Muscle layer of colon (tissue), 2 donors: Measurements from ENCODE around the gene KCNQ1.

ENCODE experiments used
- H3K27ac ChIP-seq: one replicate; pipeline ENCODE4 v1.7.0; 2013; ENCODE audit warnings: low read depth, mild to moderate bottlenecking, low read length, moderate library complexity
- H3K27me3 ChIP-seq, 2 donors: one replicate each; pipeline ENCODE4 v1.7.0; 2013; ENCODE audit warnings: low read length in 2 of 2, mild to moderate bottlenecking in 2 of 2; ENCODE audit not compliant: insufficient read depth in 2 of 2, control insufficient read depth in 1 of 2
- H3K36me3 ChIP-seq: one replicate; pipeline ENCODE4 v1.7.0; 2013; ENCODE audit warnings: mild to moderate bottlenecking, low read length; ENCODE audit not compliant: insufficient read depth
- H3K4me1 ChIP-seq: one replicate; pipeline ENCODE4 v1.7.0; 2013; ENCODE audit warnings: mild to moderate bottlenecking, low read length; ENCODE audit not compliant: insufficient read depth
- H3K4me3 ChIP-seq, 2 donors: one replicate each; pipeline ENCODE4 v1.7.0; 2013; ENCODE audit warnings: low read length in 2 of 2, low read depth in 1 of 2, mild to moderate bottlenecking in 1 of 2, moderate library complexity in 1 of 2
- H3K9ac ChIP-seq: one replicate; pipeline ENCODE4 v1.7.0; 2013; ENCODE audit warnings: low read length
- H3K9me3 ChIP-seq: one replicate; pipeline ENCODE4 v1.7.0; 2013; ENCODE audit warnings: mild to moderate bottlenecking, low read length
- donor health status: abdominal sarcoma.
- donor health status: Adenocarcinoma of cecum.

KCNQ1 gene

DNA sequence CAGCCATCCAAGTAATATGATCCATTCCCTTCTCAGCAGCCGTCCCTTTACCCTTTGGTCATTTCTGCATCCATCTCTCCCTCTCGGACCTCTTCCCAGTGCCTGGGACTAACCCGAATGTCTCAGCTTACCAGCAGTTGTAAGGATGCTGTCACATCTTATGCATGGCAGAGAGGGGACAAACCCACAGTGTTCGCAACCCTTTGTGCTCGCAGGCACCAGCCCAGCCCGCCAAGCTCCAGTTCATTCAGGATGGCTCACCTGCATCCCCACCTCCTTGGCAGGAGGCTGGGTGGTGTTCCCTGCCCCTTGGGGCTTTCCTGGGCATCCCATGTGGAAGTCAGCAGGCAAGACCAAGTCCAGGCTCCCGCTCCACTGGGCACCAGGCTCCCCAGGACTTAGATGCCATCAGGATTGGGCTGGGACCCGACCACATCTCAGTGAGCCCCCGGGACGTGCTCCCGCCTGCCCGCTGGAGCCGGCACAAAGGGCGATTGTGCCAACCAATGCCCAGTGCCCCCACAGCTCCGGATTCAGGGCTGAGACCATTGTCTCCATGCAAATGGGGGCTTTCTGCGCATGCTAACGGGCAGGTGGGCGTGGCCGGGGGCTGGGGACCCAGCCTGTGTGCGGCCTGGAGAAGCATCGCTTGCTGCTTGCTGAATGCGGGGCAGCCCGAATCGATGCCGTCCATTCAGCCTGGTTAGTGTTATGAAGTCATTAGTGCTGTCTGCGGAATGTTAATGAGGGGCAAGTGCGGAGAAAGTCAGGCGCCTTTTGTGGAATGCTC, 146.4 kb downstream of the KCNQ1 start:
- H3K27ac ChIP-seq: no peak overlapping the region

DNA sequence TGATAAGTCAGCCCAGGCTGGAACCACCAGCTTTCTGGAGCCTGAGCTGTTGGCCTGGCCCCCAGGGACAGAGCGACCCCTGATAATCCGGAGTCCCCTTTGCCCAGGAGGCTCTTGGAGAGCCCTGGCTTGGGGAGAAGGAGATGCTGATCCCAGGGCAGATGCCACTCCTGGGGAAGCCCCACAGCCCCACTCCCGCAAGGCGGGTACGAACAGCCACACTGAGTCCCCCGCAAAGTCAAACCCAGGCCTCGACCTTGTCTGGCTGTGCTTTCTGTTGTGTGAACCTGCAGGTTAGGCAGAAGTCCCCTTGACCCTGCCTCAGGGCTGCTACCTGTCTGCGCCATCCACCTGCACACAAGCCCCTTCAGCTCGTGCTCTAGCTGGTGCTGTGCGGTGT, 147.0 kb downstream of the KCNQ1 start:
- H3K27me3 ChIP-seq: no peaks in the 10 kb centered on the region
- no peak overlapping the region for H3K27ac ChIP-seq
- no peak overlapping the region for H3K4me3 ChIP-seq
- no peaks in the 10 kb centered on the region for H3K9me3 ChIP-seq
- no peaks in the 10 kb centered on the region for H3K36me3 ChIP-seq
- no peak overlapping the region for H3K9ac ChIP-seq
- no peaks in the 10 kb centered on the region for H3K4me1 ChIP-seq

More for the DNA sequence above, 146.4 kb downstream of the KCNQ1 start:
- Histone ChIP-seq H3K4me1 (no peaks in the 10 kb centered on the region), H3K4me3 (no peak overlapping the region), H3K36me3 (no peaks in the 10 kb centered on the region), H3K27me3 (no peaks in the 10 kb centered on the region), H3K9me3 (no peaks in the 10 kb centered on the region), H3K9ac (no peak overlapping the region)

DNA sequence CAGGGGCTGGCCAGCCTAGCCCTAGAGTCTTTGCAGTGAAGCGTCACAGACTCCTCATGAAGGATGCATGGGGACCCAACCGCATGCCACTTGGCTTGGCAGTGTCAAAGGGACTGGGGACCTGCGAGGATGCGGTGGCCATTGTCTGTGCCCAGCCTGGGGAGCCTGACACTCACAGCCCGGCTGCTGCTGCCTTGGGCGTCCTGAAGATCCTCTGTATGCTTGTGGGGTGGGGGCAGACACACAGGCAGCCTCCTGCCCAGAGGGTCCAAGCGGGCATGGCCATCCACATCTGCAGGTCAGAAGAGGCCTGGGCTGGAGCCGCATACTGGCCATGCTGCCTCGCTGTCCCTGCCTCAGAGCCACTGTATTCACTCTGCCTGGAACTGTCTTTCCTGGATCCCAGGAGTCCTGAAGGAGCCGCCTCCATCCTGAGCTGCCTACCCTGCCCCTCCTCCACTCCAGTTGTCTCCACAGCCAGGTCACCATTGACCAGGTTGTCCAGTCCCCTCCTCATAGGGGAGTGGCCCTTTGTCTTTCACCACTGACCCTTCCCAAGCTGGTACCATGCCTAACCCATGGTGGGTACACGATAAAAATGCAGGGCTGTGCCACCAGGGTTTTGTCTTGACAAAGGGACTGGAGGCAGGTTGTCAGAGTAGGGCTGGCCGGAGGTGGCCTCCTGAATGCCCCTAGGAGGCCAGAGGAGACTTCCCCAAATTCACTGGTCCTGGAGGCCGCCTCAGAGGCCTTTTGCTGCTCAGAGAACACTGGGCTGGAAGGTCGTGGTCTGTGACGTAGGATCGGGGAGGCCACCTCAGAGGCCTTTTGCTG, 148.0 kb downstream of the KCNQ1 start:
- Histone ChIP-seq H3K4me1 (no peaks in the 10 kb centered on the region), H3K9ac (no peak overlapping the region), H3K27me3 (no peaks in the 10 kb centered on the region), H3K4me3 (no peak overlapping the region), H3K27ac (no peak overlapping the region), H3K9me3 (no peaks in the 10 kb centered on the region), H3K36me3 (no peaks in the 10 kb centered on the region)

DNA sequence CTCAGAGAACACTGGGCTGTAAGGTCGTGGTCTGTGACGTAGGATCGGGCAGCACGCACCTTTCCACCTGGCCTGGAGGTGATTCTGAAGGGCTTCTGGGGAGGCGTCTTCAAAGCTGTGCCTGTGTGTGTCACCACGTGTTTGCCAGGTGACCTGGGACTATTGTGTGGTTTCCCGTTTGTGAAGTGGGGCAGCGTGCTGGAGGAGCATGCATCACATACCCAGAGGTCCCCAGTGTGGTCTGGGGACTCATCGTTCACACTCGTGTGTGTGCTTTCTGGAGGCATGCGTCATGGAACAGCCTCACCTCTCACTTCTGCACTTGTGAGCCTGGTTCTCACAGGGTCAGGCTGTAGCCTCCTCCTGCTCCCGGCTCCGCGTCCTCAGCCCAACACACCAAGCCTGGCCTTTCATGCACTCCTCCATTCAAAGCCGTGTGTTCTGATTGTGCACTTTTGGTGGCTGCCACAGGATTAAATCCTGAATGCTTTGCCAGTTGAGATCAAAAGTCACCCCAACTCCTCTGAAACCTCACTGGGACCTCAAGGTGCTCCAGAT, 148.7 kb downstream of the KCNQ1 start:
- Histone ChIP-seq H3K4me3 (no peak overlapping the region), H3K36me3 (no peaks in the 10 kb centered on the region), H3K9ac (no peak overlapping the region), H3K9me3 (no peaks in the 10 kb centered on the region), H3K27ac (no peak overlapping the region), H3K27me3 (no peaks in the 10 kb centered on the region), H3K4me1 (no peaks in the 10 kb centered on the region)

DNA sequence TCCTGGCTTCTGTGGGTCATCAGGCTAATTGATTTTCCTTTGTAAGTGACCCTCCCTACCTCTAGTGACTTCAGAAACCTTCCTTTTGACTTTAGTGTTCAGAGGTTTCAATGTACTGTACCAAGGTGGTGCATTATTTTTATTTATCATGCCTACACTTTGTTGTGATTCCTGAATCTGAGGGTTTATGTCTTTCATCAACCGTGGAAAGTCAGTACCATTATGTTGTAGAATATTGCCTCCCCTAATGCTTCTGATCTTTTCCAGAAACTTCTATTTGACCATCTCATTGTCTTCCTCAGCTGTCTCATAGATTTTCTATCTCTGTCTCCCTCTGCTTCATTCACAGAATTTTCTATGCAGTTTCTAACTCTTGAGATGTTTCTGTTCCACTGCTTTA, 149.5 kb downstream of the KCNQ1 start:
- Histone ChIP-seq H3K27ac (no peak overlapping the region), H3K4me1 (no peaks in the 10 kb centered on the region), H3K9ac (no peak overlapping the region)

DNA sequence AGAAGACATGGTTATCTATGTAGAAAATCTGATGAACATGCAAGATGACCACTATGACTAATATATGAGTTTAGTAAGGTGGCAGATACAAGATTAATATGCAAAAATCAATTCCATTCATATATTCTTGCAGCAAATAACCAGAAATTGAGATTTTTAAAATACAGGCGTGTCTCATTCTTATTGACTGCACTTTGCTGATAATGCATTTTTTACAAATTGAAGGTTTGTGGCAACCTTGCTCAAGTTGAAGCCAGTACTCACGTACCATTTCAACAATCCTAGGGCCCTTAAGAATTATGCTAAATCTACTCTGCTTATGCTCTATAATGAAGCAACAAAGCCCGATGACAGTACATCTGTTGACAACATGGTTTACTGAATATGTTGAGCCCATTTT, 150.4 kb downstream of the KCNQ1 start:
- Histone ChIP-seq H3K9ac (no peak overlapping the region), H3K36me3 (no peaks in the 10 kb centered on the region), H3K4me1 (no peaks in the 10 kb centered on the region), H3K9me3 (no peaks in the 10 kb centered on the region), H3K4me3 (no peak overlapping the region), H3K27me3 (no peaks in the 10 kb centered on the region), H3K27ac (no peak overlapping the region)

More for the DNA sequence above, 149.5 kb downstream of the KCNQ1 start:
- H3K27me3 ChIP-seq: no peaks in the 10 kb centered on the region
- no peaks in the 10 kb centered on the region for H3K36me3 ChIP-seq
- H3K4me3 ChIP-seq: no peak overlapping the region
- no peaks in the 10 kb centered on the region for H3K9me3 ChIP-seq

DNA sequence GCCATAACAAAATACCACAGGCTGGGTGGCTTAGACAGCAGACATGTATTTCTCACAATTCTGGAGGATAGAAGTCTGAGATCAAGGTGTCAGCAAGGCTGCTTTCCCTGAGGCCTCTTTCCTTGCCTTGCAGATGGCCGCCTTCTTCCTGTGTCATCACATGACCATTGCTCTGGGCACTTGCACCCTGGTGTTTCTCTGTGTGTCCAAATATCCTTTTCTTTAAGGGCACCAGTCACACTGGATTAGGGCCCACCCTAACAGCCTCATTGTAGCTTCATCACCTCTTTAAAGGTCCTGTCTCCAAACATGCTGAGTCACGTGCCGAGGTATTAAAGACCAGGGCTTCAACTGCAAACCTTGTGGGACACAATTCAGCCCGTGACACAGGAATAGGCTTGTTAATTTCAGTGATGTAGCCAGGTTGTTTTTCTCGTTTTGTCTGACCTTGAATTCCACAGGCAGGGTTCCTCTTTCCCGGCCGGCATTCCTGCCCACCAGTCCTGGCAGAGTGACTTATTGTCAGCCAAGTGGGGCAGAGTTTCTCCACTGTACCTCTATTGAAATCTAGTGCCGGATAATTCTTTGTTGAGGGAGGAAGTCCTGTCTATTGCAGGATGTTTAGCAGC, 154.9 kb downstream of the KCNQ1 start:
- Histone ChIP-seq H3K9me3 (no peaks in the 10 kb centered on the region), H3K27me3 (no peaks in the 10 kb centered on the region), H3K9ac (no peak overlapping the region), H3K36me3 (no peaks in the 10 kb centered on the region), H3K4me3 (no peak overlapping the region), H3K27ac (no peak overlapping the region), H3K4me1 (no peaks in the 10 kb centered on the region)

DNA sequence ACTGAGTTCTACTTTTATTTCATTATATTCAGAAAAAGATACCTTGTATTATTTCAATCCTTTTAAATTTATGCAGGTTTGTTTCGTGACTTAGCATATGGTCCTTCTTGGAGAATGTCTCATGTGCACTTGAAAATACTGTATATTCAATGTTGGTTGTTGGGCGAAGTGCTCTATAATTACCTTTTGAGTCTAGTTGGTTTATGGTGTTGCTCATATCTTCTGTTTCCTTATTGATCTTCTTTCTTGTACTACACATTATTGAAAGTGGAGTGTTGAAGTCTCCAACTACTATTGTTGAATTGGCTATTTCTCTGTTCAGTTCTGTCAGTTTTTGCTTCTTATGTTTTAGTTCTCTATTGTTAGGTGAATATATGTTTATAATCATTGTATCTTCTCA, 164.5 kb downstream of the KCNQ1 start:
- H3K36me3 ChIP-seq: no peaks in the 10 kb centered on the region
- H3K27ac ChIP-seq: no peak overlapping the region
- H3K4me3 ChIP-seq: no peak overlapping the region
- H3K9me3 ChIP-seq: peaks cover 6% of the 10 kb centered on the region
- H3K4me1 ChIP-seq: no peaks in the 10 kb centered on the region
- no peak overlapping the region for H3K9ac ChIP-seq
- no peaks in the 10 kb centered on the region for H3K27me3 ChIP-seq

DNA sequence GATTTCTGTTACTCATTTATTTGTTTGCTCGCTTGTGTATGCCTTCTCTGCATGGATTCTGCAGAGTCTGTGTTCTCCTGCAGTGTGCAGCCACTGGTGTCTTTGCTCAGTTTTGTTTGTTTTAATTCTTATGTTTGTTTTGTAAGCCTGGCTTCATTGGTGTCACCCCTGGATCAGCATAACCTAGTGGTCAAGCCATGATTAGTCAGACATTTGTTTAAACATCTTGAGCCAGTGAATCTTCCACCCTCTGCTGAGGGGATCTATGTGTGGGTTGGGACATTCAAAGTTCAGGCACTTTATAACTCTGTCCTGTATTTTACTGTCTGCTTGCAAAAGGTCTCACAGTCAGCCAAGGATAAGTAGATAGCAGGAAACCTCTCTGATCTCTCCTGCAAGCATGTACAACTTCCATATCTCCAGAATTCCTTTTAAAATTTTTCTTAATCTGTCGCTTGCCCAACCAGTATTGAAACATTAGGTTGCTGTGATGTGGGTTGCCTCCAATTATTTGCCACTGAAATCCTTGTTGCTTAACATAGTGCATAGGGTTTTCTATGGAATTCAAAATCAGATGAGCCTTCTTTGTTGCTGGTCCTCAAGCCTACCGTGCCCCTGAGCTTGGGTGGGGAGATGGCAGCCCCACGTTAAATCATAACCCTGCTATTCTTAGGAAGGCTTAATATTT, 168.2 kb downstream of the KCNQ1 start:
- Histone ChIP-seq H3K4me1 (no peaks in the 10 kb centered on the region), H3K27ac (no peak overlapping the region), H3K9me3 (peaks cover 6% of the 10 kb centered on the region), H3K27me3 (no peaks in the 10 kb centered on the region), H3K9ac (no peak overlapping the region), H3K4me3 (no peak overlapping the region), H3K36me3 (no peaks in the 10 kb centered on the region)

DNA sequence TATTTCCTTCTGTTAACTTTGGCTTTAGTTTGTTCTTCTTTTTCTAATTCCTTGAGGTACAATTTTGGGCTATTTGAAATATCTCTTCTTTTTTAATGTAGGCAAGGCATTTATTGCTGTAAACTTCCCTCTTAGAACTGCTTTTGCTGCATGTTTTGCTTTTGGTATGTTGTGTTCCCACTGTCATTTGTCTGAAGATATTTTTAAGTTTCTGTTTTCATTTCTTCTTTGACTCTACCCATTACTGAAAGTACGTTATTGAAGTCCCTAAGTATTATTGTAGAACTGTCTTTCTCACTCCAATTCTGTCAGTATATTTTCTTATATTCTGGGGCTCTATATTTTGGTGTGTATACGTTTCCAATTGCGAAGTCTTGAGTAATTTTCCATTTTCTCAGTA, 177.1 kb downstream of the KCNQ1 start:
- Histone ChIP-seq H3K4me3 (no peak overlapping the region), H3K9me3 (no peaks in the 10 kb centered on the region), H3K36me3 (no peaks in the 10 kb centered on the region), H3K27ac (no peak overlapping the region), H3K9ac (no peak overlapping the region), H3K4me1 (no peaks in the 10 kb centered on the region), H3K27me3 (no peaks in the 10 kb centered on the region)

DNA sequence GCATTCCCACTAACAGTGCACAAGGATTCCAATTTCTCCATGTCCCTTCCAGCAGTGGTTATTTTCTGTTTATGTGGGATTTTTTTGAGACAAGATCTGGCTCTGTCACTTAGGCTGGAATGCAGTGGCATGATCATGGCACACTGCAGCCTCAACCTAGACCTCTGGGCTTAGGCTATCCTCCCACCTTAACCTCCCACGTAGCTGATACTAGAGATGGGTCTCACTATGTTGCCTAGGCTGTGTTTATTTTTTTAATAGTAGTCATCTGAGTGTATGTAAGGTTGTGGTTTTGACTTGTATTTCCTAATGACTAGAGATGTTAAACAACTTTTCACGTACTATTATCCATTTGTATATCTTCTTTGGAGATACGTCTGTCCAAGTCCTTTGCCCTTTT, 180.4 kb downstream of the KCNQ1 start:
- Histone ChIP-seq H3K4me3 (no peak overlapping the region), H3K9ac (no peak overlapping the region), H3K27me3 (no peaks in the 10 kb centered on the region), H3K36me3 (no peaks in the 10 kb centered on the region), H3K4me1 (no peaks in the 10 kb centered on the region), H3K9me3 (no peaks in the 10 kb centered on the region), H3K27ac (no peak overlapping the region)
